Measurements from ENCODE around the gene ELMO1.

ELMO1 gene

DNA sequence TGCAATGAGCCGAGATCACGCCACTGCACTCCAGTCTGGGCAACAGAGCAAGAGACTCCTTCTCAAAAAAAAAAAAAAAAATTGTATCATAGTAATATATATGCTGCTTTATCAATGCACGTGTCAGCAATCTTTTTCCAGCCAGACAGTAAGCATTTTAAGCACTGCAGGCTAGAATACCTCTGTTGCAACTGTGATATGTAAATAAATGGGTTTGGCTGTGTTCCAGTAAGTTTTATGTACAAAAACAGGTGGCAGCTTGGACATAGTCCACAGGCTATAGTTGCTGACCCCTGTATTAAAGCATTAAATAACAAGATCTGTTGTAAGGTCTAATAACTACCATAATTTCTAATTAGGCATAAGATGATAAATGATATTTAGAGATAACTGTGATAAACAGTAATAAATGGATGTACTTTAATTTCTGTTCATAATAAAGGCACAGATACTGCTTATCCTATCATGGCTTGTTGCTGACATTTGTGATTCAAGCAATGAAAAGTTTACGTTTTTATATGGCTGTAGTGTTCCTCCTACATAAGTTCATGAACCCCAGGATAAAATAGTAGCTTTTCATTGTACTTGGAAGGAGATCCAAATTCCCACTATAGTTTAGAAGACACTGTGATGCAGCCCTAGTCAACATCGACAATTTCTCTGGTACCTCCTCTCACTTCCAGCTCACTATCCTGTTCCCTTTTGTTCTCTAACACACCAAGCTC is 161.4 kb downstream of the ELMO1 start:
- no peak overlapping the region for H3K4me3 ChIP-seq (ENCODE audit: low read depth, low read length)
- TF ChIP-seq, protein P1, sequence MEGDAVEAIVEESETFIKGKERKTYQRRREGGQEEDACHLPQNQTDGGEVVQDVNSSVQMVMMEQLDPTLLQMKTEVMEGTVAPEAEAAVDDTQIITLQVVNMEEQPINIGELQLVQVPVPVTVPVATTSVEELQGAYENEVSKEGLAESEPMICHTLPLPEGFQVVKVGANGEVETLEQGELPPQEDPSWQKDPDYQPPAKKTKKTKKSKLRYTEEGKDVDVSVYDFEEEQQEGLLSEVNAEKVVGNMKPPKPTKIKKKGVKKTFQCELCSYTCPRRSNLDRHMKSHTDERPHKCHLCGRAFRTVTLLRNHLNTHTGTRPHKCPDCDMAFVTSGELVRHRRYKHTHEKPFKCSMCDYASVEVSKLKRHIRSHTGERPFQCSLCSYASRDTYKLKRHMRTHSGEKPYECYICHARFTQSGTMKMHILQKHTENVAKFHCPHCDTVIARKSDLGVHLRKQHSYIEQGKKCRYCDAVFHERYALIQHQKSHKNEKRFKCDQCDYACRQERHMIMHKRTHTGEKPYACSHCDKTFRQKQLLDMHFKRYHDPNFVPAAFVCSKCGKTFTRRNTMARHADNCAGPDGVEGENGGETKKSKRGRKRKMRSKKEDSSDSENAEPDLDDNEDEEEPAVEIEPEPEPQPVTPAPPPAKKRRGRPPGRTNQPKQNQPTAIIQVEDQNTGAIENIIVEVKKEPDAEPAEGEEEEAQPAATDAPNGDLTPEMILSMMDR (IDR thresholded peaks at IDR 0.05; ENCODE audit: low read depth, low read length), result no peak
- TF ChIP-seq POLR2A (IDR thresholded peaks at IDR 0.05; ENCODE audit: extremely low read depth, insufficient read length), result no peak
- TF ChIP-seq MYC (IDR thresholded peaks at IDR 0.05; ENCODE audit: low read depth, low read length), result no peak
- TF ChIP-seq, protein P2, sequence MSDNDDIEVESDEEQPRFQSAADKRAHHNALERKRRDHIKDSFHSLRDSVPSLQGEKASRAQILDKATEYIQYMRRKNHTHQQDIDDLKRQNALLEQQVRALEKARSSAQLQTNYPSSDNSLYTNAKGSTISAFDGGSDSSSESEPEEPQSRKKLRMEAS (IDR thresholded peaks at IDR 0.05; ENCODE audit: low read depth, low read length), result no peak
- peak; percentile 13 for DNase-seq (ENCODE audit: low read depth)

DNA sequence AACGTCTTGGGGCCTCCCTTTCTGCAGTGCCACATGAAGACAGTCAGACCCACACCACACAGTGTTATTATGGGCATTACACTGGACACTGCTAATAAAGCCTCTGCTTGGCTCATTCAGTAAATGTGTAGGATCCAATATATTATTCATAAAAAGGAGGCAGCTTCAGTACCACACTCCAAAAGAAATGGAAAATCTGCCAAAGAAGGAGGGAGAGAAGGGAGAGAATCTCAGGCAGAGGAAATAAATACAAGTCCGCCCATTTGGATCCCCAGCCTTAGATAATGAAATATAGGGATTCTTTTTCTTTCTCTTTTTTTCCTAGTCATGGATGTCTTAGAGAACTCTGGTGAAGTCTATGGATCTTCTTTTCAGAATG is 162.2 kb downstream of the ELMO1 start:
- TF ChIP-seq, protein P2 (IDR thresholded peaks at IDR 0.05; ENCODE audit: low read depth, low read length), result no peak
- TF ChIP-seq POLR2A (IDR thresholded peaks at IDR 0.05; ENCODE audit: extremely low read depth, insufficient read length), result no peak
- TF ChIP-seq MYC (IDR thresholded peaks at IDR 0.05; ENCODE audit: low read depth, low read length), result no peak
- TF ChIP-seq, protein P1 (IDR thresholded peaks at IDR 0.05; ENCODE audit: low read depth, low read length), result no peak
- no peak for DNase-seq (ENCODE audit: low read depth)
- no peak overlapping the region for H3K4me3 ChIP-seq (ENCODE audit: low read depth, low read length)

DNA sequence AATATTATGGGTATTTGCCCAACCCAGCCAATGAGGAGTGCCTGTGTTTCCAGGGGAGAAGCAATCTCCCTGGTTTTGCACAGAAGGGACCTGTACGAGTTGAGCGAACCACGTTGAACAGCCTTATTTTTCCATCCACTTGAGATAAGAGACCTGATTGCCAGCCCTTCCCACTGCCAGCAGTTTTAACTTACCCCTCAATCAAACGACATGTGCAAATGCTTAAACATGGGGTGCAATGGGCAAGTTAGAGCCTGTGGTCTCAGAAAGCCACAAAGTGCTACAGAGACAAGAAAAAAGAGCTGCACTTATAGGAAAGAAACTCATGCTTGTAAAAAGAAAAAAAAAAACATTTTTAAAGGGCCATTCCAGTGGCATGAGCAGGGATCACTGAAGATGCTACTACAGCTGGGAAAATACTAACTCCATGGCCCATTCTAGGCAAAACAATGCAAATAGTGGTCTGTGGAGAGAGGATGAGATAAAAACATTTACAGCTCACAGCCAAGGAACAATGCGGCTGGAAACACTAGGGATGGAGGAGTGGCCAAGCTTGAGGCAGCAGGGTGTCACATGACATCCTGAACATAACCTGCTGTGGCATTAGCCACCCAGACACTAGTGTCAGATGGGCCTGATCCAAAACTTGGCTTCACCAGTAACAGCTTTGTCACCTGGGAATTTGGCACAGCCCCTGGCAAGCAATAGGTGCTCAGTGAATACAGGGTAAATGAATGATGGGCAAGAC is 162.8 kb downstream of the ELMO1 start:
- no peak overlapping the region for H3K4me3 ChIP-seq (ENCODE audit: low read depth, low read length)
- no peak for TF ChIP-seq POLR2A (IDR thresholded peaks at IDR 0.05; ENCODE audit: extremely low read depth, insufficient read length)
- no peak for TF ChIP-seq MYC (IDR thresholded peaks at IDR 0.05; ENCODE audit: low read depth, low read length)
- TF ChIP-seq, protein P1 (IDR thresholded peaks at IDR 0.05; ENCODE audit: low read depth, low read length), result no peak
- TF ChIP-seq, protein P2 (IDR thresholded peaks at IDR 0.05; ENCODE audit: low read depth, low read length), result no peak
- no peak for DNase-seq (ENCODE audit: low read depth)

DNA sequence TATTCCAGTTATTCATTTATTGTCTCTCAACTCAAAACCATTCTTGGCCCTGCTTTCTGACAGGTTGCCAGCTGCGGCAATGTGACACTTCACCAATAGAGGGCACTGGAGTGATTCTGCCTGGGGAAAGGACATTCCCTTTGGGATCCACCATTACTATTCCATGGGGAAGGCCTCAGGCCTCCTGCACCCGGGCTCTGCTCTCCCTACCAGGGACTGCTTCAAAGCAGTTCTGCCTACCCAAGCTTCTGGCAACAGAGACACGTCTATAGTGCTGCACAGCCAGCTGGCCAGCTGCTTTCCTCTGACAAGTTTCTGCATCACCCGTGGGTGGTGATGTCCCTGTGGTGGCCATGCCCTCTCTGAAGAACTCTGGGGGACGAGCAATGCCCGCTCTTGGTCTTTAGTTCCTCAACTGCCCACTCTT is 163.8 kb downstream of the ELMO1 start:
- DNase-seq (ENCODE audit: low read depth), result peak; percentile 46
- H3K4me3 ChIP-seq (ENCODE audit: low read depth, low read length), result no peak overlapping the region
- no peak for TF ChIP-seq POLR2A (IDR thresholded peaks at IDR 0.05; ENCODE audit: extremely low read depth, insufficient read length)
- TF ChIP-seq, protein P2 (IDR thresholded peaks at IDR 0.05; ENCODE audit: low read depth, low read length), result peak; percentile 47; the same call in 1 of the 2 replicates
- TF ChIP-seq, protein P1 (IDR thresholded peaks at IDR 0.05; ENCODE audit: low read depth, low read length), result peak; percentile 98

DNA sequence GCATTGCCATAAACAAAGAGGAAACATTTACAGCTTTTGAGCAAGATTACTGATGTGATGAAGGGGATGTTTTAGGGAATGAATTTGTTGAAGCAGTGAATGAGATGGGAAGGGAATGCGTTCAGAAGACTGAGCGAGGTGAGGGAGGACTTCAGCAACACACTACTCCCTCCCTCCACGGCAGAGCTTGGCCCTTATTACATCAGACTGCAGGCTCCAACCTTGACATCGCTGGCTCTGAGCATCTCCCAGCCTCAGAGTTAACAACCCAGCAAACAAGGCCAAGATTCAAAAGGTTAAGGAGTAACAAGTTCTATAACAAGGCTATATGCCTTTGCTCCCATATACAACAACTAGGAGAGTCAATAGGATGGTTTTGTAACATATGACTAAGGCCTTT is 164.4 kb downstream of the ELMO1 start:
- H3K4me3 ChIP-seq (ENCODE audit: low read depth, low read length), result no peak overlapping the region
- TF ChIP-seq, protein P1 (IDR thresholded peaks at IDR 0.05; ENCODE audit: low read depth, low read length), result no peak
- TF ChIP-seq, protein P2 (IDR thresholded peaks at IDR 0.05; ENCODE audit: low read depth, low read length), result no peak
- TF ChIP-seq POLR2A (IDR thresholded peaks at IDR 0.05; ENCODE audit: extremely low read depth, insufficient read length) (no peak), MYC (IDR thresholded peaks at IDR 0.05; ENCODE audit: low read depth, low read length) (no peak)
- no peak for DNase-seq (ENCODE audit: low read depth)

All from NB4 (cell line).